ENCODE measurements around the gene HLA-DMB. TPM values are rescaled to one million over a fixed set of nuclear protein-coding genes. Genes with fewer than 3 reads are reported as not detected.

HLA-DMB gene
- total and polyA plus RNA-seq, 4 donors = 2.8 to 13.1 (median 7.7) TPM

DNA sequence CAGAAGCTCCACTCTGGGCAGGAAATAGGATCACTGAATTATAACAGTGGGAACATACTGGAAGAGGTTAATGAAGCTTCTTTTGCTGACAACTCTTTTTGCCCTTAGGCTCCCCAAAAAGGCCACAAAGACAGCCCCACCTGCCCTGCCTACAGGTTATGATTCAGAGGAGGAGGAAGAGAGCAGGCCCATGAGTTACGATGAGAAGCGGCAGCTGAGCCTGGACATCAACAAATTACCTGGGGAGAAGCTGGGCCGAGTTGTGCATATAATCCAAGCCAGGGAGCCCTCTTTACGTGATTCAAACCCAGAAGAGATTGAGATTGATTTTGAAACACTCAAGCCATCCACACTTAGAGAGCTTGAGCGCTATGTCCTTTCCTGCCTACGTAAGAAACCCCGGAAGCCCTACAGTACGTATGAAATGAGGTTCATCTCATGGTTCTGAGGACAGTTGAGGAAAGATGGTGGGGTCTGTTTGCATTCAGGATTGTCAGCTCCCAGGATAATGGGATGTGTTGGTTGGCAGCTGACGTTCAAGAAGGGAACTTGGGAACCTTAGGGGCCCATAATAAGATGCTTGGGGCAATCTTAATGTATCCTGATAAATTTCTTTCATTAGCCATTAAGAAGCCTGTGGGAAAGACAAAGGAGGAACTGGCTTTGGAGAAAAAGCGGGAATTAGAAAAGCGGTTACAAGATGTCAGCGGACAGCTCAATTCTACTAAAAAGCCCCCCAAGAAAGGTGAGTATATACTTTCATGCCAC is 39.1 kb upstream of the HLA-DMB start:
- WGBS = 91% methylated on average over 12 of the region's 12 CpGs
- H3K9ac ChIP-seq (ENCODE audit: low read depth in 1 of 2, low read length in 2 of 2) = no peak overlapping the region
- peaks cover 1 to 49% (median 41%) of the 10 kb centered on the region in 4 donors for H3K4me1 ChIP-seq (ENCODE audit: control insufficient read depth in 4 of 4, insufficient read depth in 4 of 4, low read length in 3 of 4)
- TF ChIP-seq NR2F2 (IDR thresholded peaks at IDR 0.05) (no peak), JUND (IDR thresholded peaks at IDR 0.05) (no peak)
- TF ChIP-seq, protein P1, sequence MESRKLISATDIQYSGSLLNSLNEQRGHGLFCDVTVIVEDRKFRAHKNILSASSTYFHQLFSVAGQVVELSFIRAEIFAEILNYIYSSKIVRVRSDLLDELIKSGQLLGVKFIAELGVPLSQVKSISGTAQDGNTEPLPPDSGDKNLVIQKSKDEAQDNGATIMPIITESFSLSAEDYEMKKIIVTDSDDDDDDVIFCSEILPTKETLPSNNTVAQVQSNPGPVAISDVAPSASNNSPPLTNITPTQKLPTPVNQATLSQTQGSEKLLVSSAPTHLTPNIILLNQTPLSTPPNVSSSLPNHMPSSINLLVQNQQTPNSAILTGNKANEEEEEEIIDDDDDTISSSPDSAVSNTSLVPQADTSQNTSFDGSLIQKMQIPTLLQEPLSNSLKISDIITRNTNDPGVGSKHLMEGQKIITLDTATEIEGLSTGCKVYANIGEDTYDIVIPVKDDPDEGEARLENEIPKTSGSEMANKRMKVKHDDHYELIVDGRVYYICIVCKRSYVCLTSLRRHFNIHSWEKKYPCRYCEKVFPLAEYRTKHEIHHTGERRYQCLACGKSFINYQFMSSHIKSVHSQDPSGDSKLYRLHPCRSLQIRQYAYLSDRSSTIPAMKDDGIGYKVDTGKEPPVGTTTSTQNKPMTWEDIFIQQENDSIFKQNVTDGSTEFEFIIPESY (IDR thresholded peaks at IDR 0.05) = no peak
- no peak overlapping the region for H3K4me3 ChIP-seq (ENCODE audit: low read depth in 1 of 3, low read length in 3 of 3)
- peaks cover 25 to 69% (median 61%) of the 10 kb centered on the region in 4 donors for H3K36me3 ChIP-seq (ENCODE audit: control insufficient read depth in 4 of 4, insufficient read depth in 3 of 4, low read depth in 1 of 4, low read length in 3 of 4)
- H3K27ac ChIP-seq (ENCODE audit: low read depth in 1 of 2, low read length in 2 of 2) = no peak overlapping the region
- no peaks in the 10 kb centered on the region for H3K27me3 ChIP-seq (ENCODE audit: control insufficient read depth in 4 of 4, insufficient read depth in 4 of 4, low read length in 3 of 4)
- no peak for DNase-seq (ENCODE audit: low spot score)
- H3K9me3 ChIP-seq (ENCODE audit: control insufficient read depth in 4 of 4, low read length in 3 of 4) = no peaks in the 10 kb centered on the region

DNA sequence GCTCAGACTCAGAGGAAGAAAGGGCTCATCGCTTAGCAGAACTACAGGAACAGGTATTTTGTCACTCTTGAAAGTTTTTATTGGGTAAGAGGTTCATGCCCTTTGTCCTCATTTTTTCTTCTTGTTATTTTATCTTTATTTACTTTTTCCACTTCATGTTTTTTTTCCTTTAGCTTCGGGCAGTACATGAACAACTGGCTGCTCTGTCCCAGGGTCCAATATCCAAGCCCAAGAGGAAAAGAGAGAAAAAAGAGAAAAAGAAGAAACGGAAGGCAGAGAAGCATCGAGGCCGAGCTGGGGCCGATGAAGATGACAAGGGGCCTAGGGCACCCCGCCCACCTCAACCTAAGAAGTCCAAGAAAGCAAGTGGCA is 37.1 kb upstream of the HLA-DMB start:
- no peak overlapping the region for H3K4me3 ChIP-seq (ENCODE audit: low read depth in 1 of 3, low read length in 3 of 3)
- WGBS = 35% methylated on average over 7 of the region's 7 CpGs
- no peak for DNase-seq (ENCODE audit: low spot score)
- H3K4me1 ChIP-seq (ENCODE audit: control insufficient read depth in 4 of 4, insufficient read depth in 4 of 4, low read length in 3 of 4) = peaks cover 1 to 55% (median 47%) of the 10 kb centered on the region in 4 donors
- H3K36me3 ChIP-seq (ENCODE audit: control insufficient read depth in 4 of 4, insufficient read depth in 3 of 4, low read depth in 1 of 4, low read length in 3 of 4) = peaks cover 25 to 75% (median 66%) of the 10 kb centered on the region in 4 donors
- no peak overlapping the region for H3K9ac ChIP-seq (ENCODE audit: low read depth in 1 of 2, low read length in 2 of 2)
- peak overlapping the region in 1 of 2 donors; percentile 7 for H3K27ac ChIP-seq (ENCODE audit: low read depth in 1 of 2, low read length in 2 of 2)
- TF ChIP-seq, protein P2, sequence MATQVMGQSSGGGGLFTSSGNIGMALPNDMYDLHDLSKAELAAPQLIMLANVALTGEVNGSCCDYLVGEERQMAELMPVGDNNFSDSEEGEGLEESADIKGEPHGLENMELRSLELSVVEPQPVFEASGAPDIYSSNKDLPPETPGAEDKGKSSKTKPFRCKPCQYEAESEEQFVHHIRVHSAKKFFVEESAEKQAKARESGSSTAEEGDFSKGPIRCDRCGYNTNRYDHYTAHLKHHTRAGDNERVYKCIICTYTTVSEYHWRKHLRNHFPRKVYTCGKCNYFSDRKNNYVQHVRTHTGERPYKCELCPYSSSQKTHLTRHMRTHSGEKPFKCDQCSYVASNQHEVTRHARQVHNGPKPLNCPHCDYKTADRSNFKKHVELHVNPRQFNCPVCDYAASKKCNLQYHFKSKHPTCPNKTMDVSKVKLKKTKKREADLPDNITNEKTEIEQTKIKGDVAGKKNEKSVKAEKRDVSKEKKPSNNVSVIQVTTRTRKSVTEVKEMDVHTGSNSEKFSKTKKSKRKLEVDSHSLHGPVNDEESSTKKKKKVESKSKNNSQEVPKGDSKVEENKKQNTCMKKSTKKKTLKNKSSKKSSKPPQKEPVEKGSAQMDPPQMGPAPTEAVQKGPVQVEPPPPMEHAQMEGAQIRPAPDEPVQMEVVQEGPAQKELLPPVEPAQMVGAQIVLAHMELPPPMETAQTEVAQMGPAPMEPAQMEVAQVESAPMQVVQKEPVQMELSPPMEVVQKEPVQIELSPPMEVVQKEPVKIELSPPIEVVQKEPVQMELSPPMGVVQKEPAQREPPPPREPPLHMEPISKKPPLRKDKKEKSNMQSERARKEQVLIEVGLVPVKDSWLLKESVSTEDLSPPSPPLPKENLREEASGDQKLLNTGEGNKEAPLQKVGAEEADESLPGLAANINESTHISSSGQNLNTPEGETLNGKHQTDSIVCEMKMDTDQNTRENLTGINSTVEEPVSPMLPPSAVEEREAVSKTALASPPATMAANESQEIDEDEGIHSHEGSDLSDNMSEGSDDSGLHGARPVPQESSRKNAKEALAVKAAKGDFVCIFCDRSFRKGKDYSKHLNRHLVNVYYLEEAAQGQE (IDR thresholded peaks at IDR 0.05) = peak; percentile 26
- peak; percentile 20 for TF ChIP-seq FOXA1 (IDR thresholded peaks at IDR 0.05)
- no peak for TF ChIP-seq GABPA (IDR thresholded peaks at IDR 0.05 in 1 of 2, conservative IDR thresholded peaks at IDR 0.05 in 1 of 2)
- TF ChIP-seq RAD21 (IDR thresholded peaks at IDR 0.05) = no peak
- TF ChIP-seq RXRA (IDR thresholded peaks at IDR 0.05) = peak; percentile 56 to 61
- TF ChIP-seq TAF1 (conservative IDR thresholded peaks at IDR 0.05) = no peak
- no peak for TF ChIP-seq NR2F2 (IDR thresholded peaks at IDR 0.05)
- TF ChIP-seq FOXA2 (IDR thresholded peaks at IDR 0.05) = peak; percentile 31
- TF ChIP-seq, protein P1 (IDR thresholded peaks at IDR 0.05) = no peak
- TF ChIP-seq, protein P3, sequence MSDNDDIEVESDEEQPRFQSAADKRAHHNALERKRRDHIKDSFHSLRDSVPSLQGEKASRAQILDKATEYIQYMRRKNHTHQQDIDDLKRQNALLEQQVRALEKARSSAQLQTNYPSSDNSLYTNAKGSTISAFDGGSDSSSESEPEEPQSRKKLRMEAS (IDR thresholded peaks at IDR 0.05) = peak; percentile 70
- TF ChIP-seq JUND (IDR thresholded peaks at IDR 0.05) = peak in 1 of 2 donors; percentile 11
- peak; percentile 59 for TF ChIP-seq YY1 (IDR thresholded peaks at IDR 0.05)
- peak; percentile 64 for TF ChIP-seq HNF4G (IDR thresholded peaks at IDR 0.05)
- TF ChIP-seq EGR1 (IDR thresholded peaks at IDR 0.05; ENCODE audit: low read depth in 2 of 2) = no peak
- TF ChIP-seq, protein P4, sequence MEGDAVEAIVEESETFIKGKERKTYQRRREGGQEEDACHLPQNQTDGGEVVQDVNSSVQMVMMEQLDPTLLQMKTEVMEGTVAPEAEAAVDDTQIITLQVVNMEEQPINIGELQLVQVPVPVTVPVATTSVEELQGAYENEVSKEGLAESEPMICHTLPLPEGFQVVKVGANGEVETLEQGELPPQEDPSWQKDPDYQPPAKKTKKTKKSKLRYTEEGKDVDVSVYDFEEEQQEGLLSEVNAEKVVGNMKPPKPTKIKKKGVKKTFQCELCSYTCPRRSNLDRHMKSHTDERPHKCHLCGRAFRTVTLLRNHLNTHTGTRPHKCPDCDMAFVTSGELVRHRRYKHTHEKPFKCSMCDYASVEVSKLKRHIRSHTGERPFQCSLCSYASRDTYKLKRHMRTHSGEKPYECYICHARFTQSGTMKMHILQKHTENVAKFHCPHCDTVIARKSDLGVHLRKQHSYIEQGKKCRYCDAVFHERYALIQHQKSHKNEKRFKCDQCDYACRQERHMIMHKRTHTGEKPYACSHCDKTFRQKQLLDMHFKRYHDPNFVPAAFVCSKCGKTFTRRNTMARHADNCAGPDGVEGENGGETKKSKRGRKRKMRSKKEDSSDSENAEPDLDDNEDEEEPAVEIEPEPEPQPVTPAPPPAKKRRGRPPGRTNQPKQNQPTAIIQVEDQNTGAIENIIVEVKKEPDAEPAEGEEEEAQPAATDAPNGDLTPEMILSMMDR (IDR thresholded peaks at IDR 0.05; ENCODE audit: low read depth, low read length, missing input control) = no peak
- TF ChIP-seq, protein P5, sequence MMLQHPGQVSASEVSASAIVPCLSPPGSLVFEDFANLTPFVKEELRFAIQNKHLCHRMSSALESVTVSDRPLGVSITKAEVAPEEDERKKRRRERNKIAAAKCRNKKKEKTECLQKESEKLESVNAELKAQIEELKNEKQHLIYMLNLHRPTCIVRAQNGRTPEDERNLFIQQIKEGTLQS (IDR thresholded peaks at IDR 0.05) = no peak
- peak; percentile 82 to 90 for TF ChIP-seq HNF4A (conservative IDR thresholded peaks at IDR 0.05)
- TF ChIP-seq SP1 (IDR thresholded peaks at IDR 0.05) = peak; percentile 75
- H3K27me3 ChIP-seq (ENCODE audit: control insufficient read depth in 4 of 4, insufficient read depth in 4 of 4, low read length in 3 of 4) = no peaks in the 10 kb centered on the region
- H3K9me3 ChIP-seq (ENCODE audit: control insufficient read depth in 4 of 4, low read length in 3 of 4) = no peaks in the 10 kb centered on the region

Data from liver (tissue), 9 donors.